ENCODE measurements around the gene SYTL3. TPM values are rescaled to one million over a fixed set of nuclear protein-coding genes. Genes with fewer than 3 reads are reported as not detected.

The SYTL3 gene
- total and polyA plus RNA-seq, 2 of the 8 experiments (the other 6 are each of a cell fraction or from before 2014, with no cell fraction given): 0.27 to 0.99 TPM

- H3K56ac ChIP-seq (replicated peaks; ENCODE audit: insufficient read length, low read depth, low read length): no peak overlapping the region
- peaks cover 19 to 25% of the 10 kb centered on the region in 2 experiments for H4K20me1 ChIP-seq (replicated peaks in 1 of 2; ENCODE audit: control insufficient read depth in 1 of 2, insufficient read depth in 2 of 2, low read length in 2 of 2)
- H2AFZ ChIP-seq (ENCODE audit: low read length): no peak overlapping the region
- ChIA-PET CTCF (ENCODE audit: partially characterized antibody) (no interaction called here), POLR2A (ENCODE audit: partially characterized antibody) (interaction anchor here (7.6 kb wide), 1 partner anchor 12 kb away, joined by 75 read pairs; no protein-coding TSS in a partner anchor)
- H3K14ac ChIP-seq (ENCODE audit: insufficient read length): no peak overlapping the region
- no peak overlapping the region for H3K9ac ChIP-seq (replicated peaks in 1 of 4; ENCODE audit: extremely low read depth in 1 of 4, low read depth in 3 of 4, low read length in 3 of 4)
- no peaks in the 10 kb centered on the region for H3K9me3 ChIP-seq (ENCODE audit: insufficient read depth in 2 of 2, low read depth in 1 of 2, low read length in 1 of 2)
- peaks cover 16% of the 10 kb centered on the region for H3K79me1 ChIP-seq (ENCODE audit: low read depth, low read length)
- H2BK20ac ChIP-seq (ENCODE audit: low read length): no peak overlapping the region
- H2BK15ac ChIP-seq (ENCODE audit: low read length): no peak overlapping the region
- H2AK5ac ChIP-seq (ENCODE audit: low read depth, low read length): no peak overlapping the region
- H3K4me1 ChIP-seq (replicated peaks in 1 of 4; ENCODE audit: control insufficient read depth in 3 of 4, insufficient read depth in 4 of 4, low read length in 3 of 4): peaks cover 0 to 3% (median 2%) of the 10 kb centered on the region in 4 experiments; a peak in 3 of 7 replicates
- FAIRE-seq (no peak), DNase-seq (ENCODE audit: low read depth in 1 of 2, low spot score in 2 of 2) (no peak)
- no peak overlapping the region for H4K8ac ChIP-seq (ENCODE audit: extremely low read depth, insufficient read depth, low read length)
- H3K4me2 ChIP-seq (ENCODE audit: insufficient read depth in 1 of 2, low read depth in 2 of 2, low read length in 2 of 2): no peak overlapping the region
- no peak overlapping the region for H3K18ac ChIP-seq (ENCODE audit: extremely low read depth, low read length)
- no peak overlapping the region for H4K5ac ChIP-seq (ENCODE audit: insufficient read length, low read depth, low read length)
- no peaks in the 10 kb centered on the region for H3K23me2 ChIP-seq (ENCODE audit: low read depth, low read length)
- no peak overlapping the region for H4K91ac ChIP-seq (replicated peaks; ENCODE audit: insufficient read length, low read length)
- peaks cover 34 to 95% (median 82%) of the 10 kb centered on the region in 4 experiments for H3K36me3 ChIP-seq (ENCODE audit: control insufficient read depth in 2 of 4, insufficient read depth in 4 of 4, low read length in 3 of 4)
- no peak overlapping the region for H2BK120ac ChIP-seq (replicated peaks; ENCODE audit: low read depth, low read length)
- H3K79me2 ChIP-seq (ENCODE audit: control insufficient read depth in 1 of 2, insufficient read depth in 2 of 2, low read length in 2 of 2): peaks cover 0 to 77% of the 10 kb centered on the region in 2 experiments; a peak in 3 of 4 replicates
- H2BK12ac ChIP-seq (ENCODE audit: low read depth, low read length): no peak overlapping the region
- no peak overlapping the region for H3K4me3 ChIP-seq (ENCODE audit: extremely low read depth in 1 of 4, insufficient read depth in 2 of 4, low read depth in 3 of 4, low read length in 4 of 4)
- no peak overlapping the region for H3K23ac ChIP-seq (ENCODE audit: insufficient read length)
- WGBS, 2 experiments (ENCODE audit: extremely low coverage in 1 of 2, insufficient coverage in 1 of 2, insufficient read length in 1 of 2, insufficient replicate concordance in 2 of 2, low coverage in 1 of 2, low lambda C conversion rate in 2 of 2, missing lambda C conversion rate in 1 of 2): 94% methylated on average over 6 of the region's 6 CpGs; no CpG with 5 or more reads in 1 of the 2 experiments
- H3K4ac ChIP-seq (replicated peaks; ENCODE audit: insufficient read length, low read depth, low read length): no peak overlapping the region
- no peak overlapping the region for H3K27ac ChIP-seq (ENCODE audit: low read depth, low read length)
- H2BK5ac ChIP-seq (ENCODE audit: low read depth, low read length): no peak overlapping the region
- H3K27me3 ChIP-seq (replicated peaks in 1 of 4; ENCODE audit: control insufficient read depth in 3 of 4, extremely low read depth in 1 of 4, insufficient read depth in 3 of 4, low read length in 3 of 4): no peaks in the 10 kb centered on the region
- no peak for TF ChIP-seq SIRT6 (IDR thresholded peaks at IDR 0.05; ENCODE audit: low read length)
- no peak for TF ChIP-seq YY1 (IDR thresholded peaks at IDR 0.05; ENCODE audit: low read depth, low read length)
- TF ChIP-seq CEBPB (IDR thresholded peaks at IDR 0.05; ENCODE audit: low read depth, low read length): no peak
- no peak for TF ChIP-seq RNF2 (IDR thresholded peaks at IDR 0.05; ENCODE audit: borderline replicate concordance, low read depth, low read length, missing control alignments, poor library complexity, severe bottlenecking)
- TF ChIP-seq CTCF (IDR thresholded peaks at IDR 0.05; ENCODE audit: control extremely low read depth in 1 of 3, insufficient read depth in 1 of 3, low read depth in 1 of 3, low read length in 3 of 3): no peak
- no peak for TF ChIP-seq KDM4A (IDR thresholded peaks at IDR 0.05; ENCODE audit: low read depth, low read length, severe bottlenecking)
- TF ChIP-seq ATF2 (IDR thresholded peaks at IDR 0.05; ENCODE audit: low read length): no peak
- no peak for TF ChIP-seq RBBP5 (IDR thresholded peaks at IDR 0.05; ENCODE audit: borderline replicate concordance, low read depth, low read length)
- TF ChIP-seq TAF1 (IDR thresholded peaks at IDR 0.05; ENCODE audit: low read depth, low read length): no peak
These were observed 128.2 kb downstream of the SYTL3 start for GRCh38 chr6:158778005-158778527.
